Keratinocyte (primary cell): ENCODE measurements around the gene FAM135A. TPM values are rescaled to one million over a fixed set of nuclear protein-coding genes. Genes with fewer than 3 reads are reported as not detected.

ENCODE experiments used
- DNase-seq: peaks from one replicate; pipeline ENCODE4 v3.0.0-alpha.2; 2011; ENCODE audit warnings: low read depth, missing footprints, low spot score
- FAIRE-seq: peaks from 2 replicates; lab custom pipeline; 2011; peaks lifted over from hg19 to GRCh38; lab: Jason Lieb, UNC
- H2AFZ ChIP-seq: 2 replicates; pipeline ENCODE4 v1.6.0; 2012; ENCODE audit warnings: low read length, control low read depth, inconsistent platforms; ENCODE audit not compliant: control insufficient read depth
- H3K27ac ChIP-seq: 2 replicates; pipeline ENCODE4 v1.5.1; 2011; ENCODE audit warnings: low read length; ENCODE audit not compliant: control insufficient read depth, insufficient read depth
- H3K27me3 ChIP-seq: 3 replicates; pipeline ENCODE4 v1.6.0; 2011; ENCODE audit warnings: low read length; ENCODE audit not compliant: control insufficient read depth, insufficient read depth; ENCODE audit errors: extremely low read depth
- H3K36me3 ChIP-seq, 2 experiments: 2 replicates in 1 of 2; 3 replicates in 1 of 2; pipeline ENCODE4 v1.5.1; 2011; ENCODE audit warnings: low read length in 2 of 2, mild to moderate bottlenecking in 1 of 2; ENCODE audit not compliant: control insufficient read depth in 2 of 2, insufficient read depth in 2 of 2; ENCODE audit errors: extremely low read depth in 1 of 2
- H3K4me1 ChIP-seq: 3 replicates; pipeline ENCODE4 v1.5.1; 2011; ENCODE audit warnings: low read length; ENCODE audit not compliant: control insufficient read depth, insufficient read depth; ENCODE audit errors: extremely low read depth
- H3K4me2 ChIP-seq: 3 replicates; pipeline ENCODE4 v1.6.0; 2011; ENCODE audit warnings: low read depth, low read length; ENCODE audit not compliant: control insufficient read depth, insufficient read depth; ENCODE audit errors: extremely low read depth
- H3K4me3 ChIP-seq, 3 experiments: fragments of 200-600 bp in 1 of 3; sonication (generic) in 1 of 3; 2 replicates in 2 of 3; 3 replicates in 1 of 3; pipeline ENCODE4 v1.5.1; 2011 to 2016; ENCODE audit warnings: low read length in 3 of 3, mild to moderate bottlenecking in 3 of 3, control low read depth in 2 of 3, inconsistent platforms in 1 of 3, low read depth in 1 of 3, mixed read lengths in 1 of 3, mixed run types in 1 of 3, moderate library complexity in 1 of 3; ENCODE audit not compliant: control insufficient read depth in 2 of 3, insufficient read depth in 2 of 3; ENCODE audit errors: extremely low read depth in 1 of 3
- H3K79me2 ChIP-seq: 2 replicates; pipeline ENCODE4 v1.6.0; 2012; ENCODE audit warnings: low read length; ENCODE audit not compliant: control insufficient read depth, insufficient read depth
- H3K9ac ChIP-seq: 3 replicates; pipeline ENCODE4 v1.6.0; 2011; ENCODE audit warnings: low read length; ENCODE audit not compliant: control insufficient read depth, insufficient read depth; ENCODE audit errors: extremely low read depth
- H3K9me1 ChIP-seq: 3 replicates; pipeline ENCODE4 v1.6.0; 2011; ENCODE audit warnings: low read length; ENCODE audit not compliant: control insufficient read depth, insufficient read depth; ENCODE audit errors: extremely low read depth
- H3K9me3 ChIP-seq: 2 replicates; pipeline ENCODE4 v1.5.1; 2012; ENCODE audit warnings: low read depth, low read length; ENCODE audit not compliant: control insufficient read depth
- H4K20me1 ChIP-seq: 3 replicates; pipeline ENCODE4 v1.6.0; 2011; ENCODE audit warnings: low read length; ENCODE audit not compliant: control insufficient read depth, insufficient read depth; ENCODE audit errors: extremely low read depth
- EZH2 ChIP-seq: IDR thresholded peaks from one replicate; pipeline ENCODE4 v1.6.1; 2012; ENCODE audit warnings: inconsistent platforms, mild to moderate bottlenecking, low read length, moderate library complexity
- dilution Hi-C: fragments of 300-500 bp; cut with MboI; formaldehyde crosslinking; loops from one replicate; pipeline ENCODE4 v1.7.0; 2020; ENCODE audit warnings: low sequenced_read_pairs; ENCODE audit not compliant: extremely low pct_ligation_motif_present
- polyA plus RNA-seq, 5 experiments: library from polyadenylated mRNA; depleted of rRNA in 3 of 5; stranded (reverse) in 3 of 5; stranded (forward) in 1 of 5; unstranded in 1 of 5; fragments of >200 nt; gene quantifications; 1 replicate in 1 of 5; 2 replicates in 3 of 5; 3 replicates in 1 of 5; pipeline versions ENCODE4 v1.2.1 to v1.2.3, GENCODE V29; 2011 to 2012; ENCODE audit warnings: missing spikeins in 2 of 5, low read depth in 1 of 5, low replicate concordance in 1 of 5
- TF ChIP-seq, protein P1 (sequence below), 3 experiments: IDR thresholded peaks in 1 of 3; conservative IDR thresholded peaks in 1 of 3; optimal IDR thresholded peaks in 1 of 3; 2 replicates in 2 of 3; 3 replicates in 1 of 3; pipeline versions ENCODE3 to v1.5.1; 2011; ENCODE audit warnings: low read length in 3 of 3, mild to moderate bottlenecking in 3 of 3, moderate library complexity in 2 of 3, control low read depth in 1 of 3, inconsistent platforms in 1 of 3; ENCODE audit not compliant: insufficient read depth in 2 of 3; ENCODE audit errors: extremely low read depth in 1 of 3

The FAM135A gene
- polyA plus RNA-seq, 1 donor (not counting 4 experiments of a cell fraction or from before 2014, with no cell fraction given): 21.3 TPM

DNA sequence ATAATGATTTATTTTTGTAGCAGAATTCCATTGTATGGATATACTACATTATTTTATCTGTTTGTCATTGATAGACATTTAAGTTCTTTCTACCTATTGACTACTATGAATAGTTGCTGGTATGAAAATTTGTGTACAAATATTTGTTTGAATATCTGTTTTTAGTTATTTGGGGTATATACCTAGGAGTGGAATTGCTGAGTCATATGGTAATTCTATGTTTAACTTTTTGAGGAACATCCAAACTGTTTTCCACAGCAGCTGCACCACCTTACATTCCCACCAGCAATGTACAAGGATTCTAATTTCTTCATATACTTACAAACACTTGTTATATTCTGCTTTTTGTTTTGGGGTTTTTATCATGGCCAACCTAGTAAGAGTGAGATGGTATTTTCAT is 97.3 kb downstream of the FAM135A start:
- H3K4me3 ChIP-seq: no peak overlapping the region
- FAIRE-seq: no peak
- H3K9ac ChIP-seq: no peak overlapping the region
- TF ChIP-seq, protein P1, sequence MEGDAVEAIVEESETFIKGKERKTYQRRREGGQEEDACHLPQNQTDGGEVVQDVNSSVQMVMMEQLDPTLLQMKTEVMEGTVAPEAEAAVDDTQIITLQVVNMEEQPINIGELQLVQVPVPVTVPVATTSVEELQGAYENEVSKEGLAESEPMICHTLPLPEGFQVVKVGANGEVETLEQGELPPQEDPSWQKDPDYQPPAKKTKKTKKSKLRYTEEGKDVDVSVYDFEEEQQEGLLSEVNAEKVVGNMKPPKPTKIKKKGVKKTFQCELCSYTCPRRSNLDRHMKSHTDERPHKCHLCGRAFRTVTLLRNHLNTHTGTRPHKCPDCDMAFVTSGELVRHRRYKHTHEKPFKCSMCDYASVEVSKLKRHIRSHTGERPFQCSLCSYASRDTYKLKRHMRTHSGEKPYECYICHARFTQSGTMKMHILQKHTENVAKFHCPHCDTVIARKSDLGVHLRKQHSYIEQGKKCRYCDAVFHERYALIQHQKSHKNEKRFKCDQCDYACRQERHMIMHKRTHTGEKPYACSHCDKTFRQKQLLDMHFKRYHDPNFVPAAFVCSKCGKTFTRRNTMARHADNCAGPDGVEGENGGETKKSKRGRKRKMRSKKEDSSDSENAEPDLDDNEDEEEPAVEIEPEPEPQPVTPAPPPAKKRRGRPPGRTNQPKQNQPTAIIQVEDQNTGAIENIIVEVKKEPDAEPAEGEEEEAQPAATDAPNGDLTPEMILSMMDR (optimal IDR thresholded peaks at IDR 0.05 in 1 of 3, IDR thresholded peaks at IDR 0.05 in 1 of 3, conservative IDR thresholded peaks at IDR 0.05 in 1 of 3; ENCODE audit: extremely low read depth in 1 of 3, insufficient read depth in 2 of 3, low read length in 3 of 3): no peak
- no peak for TF ChIP-seq EZH2
- dilution Hi-C loops: no loop called here
- H3K27ac ChIP-seq: no peak overlapping the region
- H3K36me3 ChIP-seq: no peaks in the 10 kb centered on the region
- no peaks in the 10 kb centered on the region for H3K4me1 ChIP-seq
- H2AFZ ChIP-seq: no peak overlapping the region
- no peaks in the 10 kb centered on the region for H3K79me2 ChIP-seq
- no peaks in the 10 kb centered on the region for H3K9me1 ChIP-seq
- no peaks in the 10 kb centered on the region for H3K27me3 ChIP-seq
- no peaks in the 10 kb centered on the region for H3K9me3 ChIP-seq
- H4K20me1 ChIP-seq: no peaks in the 10 kb centered on the region
- DNase-seq: no peak
- no peak overlapping the region for H3K4me2 ChIP-seq

DNA sequence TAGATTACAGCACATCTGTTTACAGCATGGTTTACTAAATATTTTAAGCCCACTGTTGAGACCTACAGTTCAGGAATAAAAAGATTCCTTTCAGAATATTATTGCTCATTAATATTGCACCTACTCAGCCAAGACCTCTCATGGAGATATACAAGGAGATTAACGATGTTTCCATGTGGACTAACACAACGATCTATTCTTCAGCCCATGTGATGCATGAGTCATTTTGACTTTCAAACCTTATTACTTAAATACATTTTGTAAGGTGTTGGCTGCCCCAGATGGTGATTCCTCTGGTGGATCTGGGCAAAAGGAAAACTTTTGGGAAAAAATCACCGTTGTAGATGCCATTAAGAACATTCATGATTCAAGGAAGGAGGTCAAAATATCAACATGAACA is 105.4 kb downstream of the FAM135A start:
- no peaks in the 10 kb centered on the region for H3K9me3 ChIP-seq
- no peaks in the 10 kb centered on the region for H3K27me3 ChIP-seq
- no peaks in the 10 kb centered on the region for H4K20me1 ChIP-seq
- no peak overlapping the region for H3K4me3 ChIP-seq
- H2AFZ ChIP-seq: no peak overlapping the region
- H3K9ac ChIP-seq: no peak overlapping the region
- no peak overlapping the region for H3K4me2 ChIP-seq
- DNase-seq (no peak), FAIRE-seq (no peak)
- H3K27ac ChIP-seq: no peak overlapping the region
- no peak for TF ChIP-seq EZH2
- TF ChIP-seq, protein P1 (optimal IDR thresholded peaks at IDR 0.05 in 1 of 3, IDR thresholded peaks at IDR 0.05 in 1 of 3, conservative IDR thresholded peaks at IDR 0.05 in 1 of 3; ENCODE audit: extremely low read depth in 1 of 3, insufficient read depth in 2 of 3, low read length in 3 of 3): no peak
- no peaks in the 10 kb centered on the region for H3K9me1 ChIP-seq
- H3K4me1 ChIP-seq: no peaks in the 10 kb centered on the region
- H3K36me3 ChIP-seq: no peaks in the 10 kb centered on the region
- H3K79me2 ChIP-seq: no peaks in the 10 kb centered on the region
- dilution Hi-C loops: no loop called here
